PFSK-1 (cell line): Measurements from ENCODE around the gene CTU1.

ENCODE experiments used
- FOXP2 ChIP-seq: optimal IDR thresholded peaks from 2 replicates; pipeline ENCODE3; 2011; ENCODE audit warnings: borderline replicate concordance, control low read depth, inconsistent platforms; ENCODE audit not compliant: insufficient read depth; ENCODE audit errors: extremely low read length, extremely low read depth
- POLR2AphosphoS5 ChIP-seq: IDR thresholded peaks from 2 replicates; pipeline ENCODE4 v1.6.1; 2012; ENCODE audit warnings: low read depth, mild to moderate bottlenecking, control low read depth, low read length, moderate library complexity
- REST ChIP-seq, 2 experiments: IDR thresholded peaks; 2 replicates each; pipeline versions ENCODE4 v1.6.1 to v1.8.0; 2011 to 2012; ENCODE audit warnings: low read depth in 2 of 2, low read length in 2 of 2, control low read depth in 1 of 2, inconsistent platforms in 1 of 2, mild to moderate bottlenecking in 1 of 2, moderate library complexity in 1 of 2; ENCODE audit not compliant: insufficient read depth in 1 of 2
- SIN3A ChIP-seq: IDR thresholded peaks from 2 replicates; pipeline ENCODE4 v1.6.1; 2012; ENCODE audit warnings: mild to moderate bottlenecking, low read length, moderate library complexity, borderline replicate concordance; ENCODE audit not compliant: insufficient read depth
- TAF1 ChIP-seq: IDR thresholded peaks from 2 replicates; pipeline ENCODE4 v1.6.1; 2012; ENCODE audit warnings: low read length, control low read depth, borderline replicate concordance; ENCODE audit not compliant: insufficient read depth

- TF ChIP-seq POLR2AphosphoS5, result no peak
- no peak for TF ChIP-seq TAF1
- TF ChIP-seq FOXP2, result no peak
- no peak for TF ChIP-seq REST (IDR thresholded peaks at IDR 0.05; ENCODE audit: insufficient read depth in 1 of 2, low read depth in 2 of 2, low read length in 2 of 2)
- TF ChIP-seq SIN3A, result no peak
These were observed 673 bp downstream of the CTU1 start for GRCh38 chr19:51107406-51108065.
